ENCODE results near the gene CXCR5.

Gene CXCR5

DNA sequence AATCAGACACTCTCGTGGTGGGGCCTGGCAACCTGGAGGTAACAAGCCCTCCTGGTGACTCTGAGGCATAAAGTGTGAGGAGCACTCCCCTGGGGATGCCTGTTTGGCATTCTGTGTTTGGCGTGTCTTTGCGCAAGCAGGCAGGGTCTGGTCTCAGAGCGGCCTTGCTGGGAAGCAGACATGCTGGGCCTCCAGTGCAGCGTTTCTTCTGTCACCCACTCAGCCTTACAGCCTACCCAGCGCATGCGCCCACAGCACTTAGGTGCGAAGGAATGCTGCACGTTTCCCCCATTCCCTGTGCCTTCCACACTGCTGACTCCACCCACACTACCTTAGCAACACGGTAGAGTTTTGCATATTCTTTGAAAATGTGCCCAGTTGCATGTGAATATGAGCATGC is 7.4 kb upstream of the CXCR5 start:
- DNase-seq (ENCODE audit: low read depth in 1 of 2, low spot score in 1 of 2), result no peak

DNA sequence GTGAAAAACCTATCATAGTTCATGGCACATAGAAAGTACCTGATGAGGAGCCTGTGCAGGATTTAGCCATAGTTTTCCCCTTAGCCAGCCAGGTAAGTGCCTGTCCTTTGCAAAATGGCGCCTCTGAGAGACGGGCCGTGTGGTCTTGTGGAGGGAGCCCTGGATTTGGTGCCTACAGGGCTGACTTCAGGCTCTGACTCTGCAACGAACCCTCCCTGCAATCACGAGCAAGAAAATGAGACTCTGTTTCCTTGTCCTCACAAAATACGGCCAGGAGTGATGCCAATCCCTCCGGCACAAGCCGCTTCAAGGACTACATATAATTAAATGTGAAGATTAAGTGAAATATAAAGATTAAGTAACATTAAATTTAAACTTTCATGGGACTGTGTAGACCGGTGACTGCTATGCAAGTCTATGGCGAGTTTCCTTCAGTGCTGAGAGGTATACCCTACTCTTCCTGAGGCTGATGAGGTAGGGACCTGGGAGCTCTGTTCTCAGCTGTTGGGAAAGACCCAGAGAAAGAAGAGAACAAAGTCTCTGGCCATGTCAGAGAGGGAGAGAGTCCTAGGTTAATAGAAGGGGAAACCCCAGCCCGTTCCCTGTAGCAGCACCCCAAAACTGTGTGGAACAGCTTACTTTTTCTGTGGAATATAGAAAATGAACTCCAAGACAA is 6.1 kb upstream of the CXCR5 start:
- DNase-seq (ENCODE audit: low read depth in 1 of 2, low spot score in 1 of 2), result no peak

DNA sequence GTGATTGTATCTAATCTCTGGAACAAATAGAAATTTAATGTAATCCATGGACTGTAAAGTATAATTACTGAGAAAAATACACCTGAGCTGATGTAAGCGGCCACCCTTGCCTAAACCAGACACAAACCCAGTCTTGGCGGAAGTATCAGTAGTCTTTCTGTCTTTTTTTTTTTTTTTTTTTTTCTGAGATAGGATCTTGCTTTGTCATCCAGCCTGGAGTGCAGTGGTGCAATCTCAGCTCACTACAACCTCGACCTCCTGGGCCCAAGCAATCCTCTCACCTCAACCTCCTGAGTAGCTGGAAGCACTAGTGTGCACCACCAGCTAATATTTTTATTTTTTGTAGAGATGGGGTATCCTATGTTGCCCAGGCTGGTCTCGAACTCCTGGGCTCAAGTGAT is 5.5 kb upstream of the CXCR5 start:
- DNase-seq (ENCODE audit: low read depth in 1 of 2, low spot score in 1 of 2), result no peak

DNA sequence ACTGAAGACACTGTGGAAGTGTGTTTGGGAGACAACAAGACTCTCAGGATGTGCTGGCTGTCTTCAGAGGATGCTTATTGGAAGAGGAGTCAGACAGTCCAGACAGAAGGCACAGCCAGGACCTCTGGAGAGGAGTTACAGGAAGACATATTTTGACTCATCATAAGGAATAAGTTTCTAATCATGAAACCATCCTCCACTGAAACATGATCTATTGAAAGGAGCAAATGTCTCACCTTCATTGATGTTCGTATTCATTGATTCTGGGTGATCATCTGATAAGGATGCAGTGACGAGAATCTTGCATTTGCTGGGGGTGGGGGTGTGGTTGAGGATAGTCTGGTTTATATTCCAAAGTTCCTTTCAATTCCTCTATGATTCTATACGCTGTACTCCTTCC is 2.5 kb upstream of the CXCR5 start:
- no peak for DNase-seq (ENCODE audit: low read depth in 1 of 2, low spot score in 1 of 2)

DNA sequence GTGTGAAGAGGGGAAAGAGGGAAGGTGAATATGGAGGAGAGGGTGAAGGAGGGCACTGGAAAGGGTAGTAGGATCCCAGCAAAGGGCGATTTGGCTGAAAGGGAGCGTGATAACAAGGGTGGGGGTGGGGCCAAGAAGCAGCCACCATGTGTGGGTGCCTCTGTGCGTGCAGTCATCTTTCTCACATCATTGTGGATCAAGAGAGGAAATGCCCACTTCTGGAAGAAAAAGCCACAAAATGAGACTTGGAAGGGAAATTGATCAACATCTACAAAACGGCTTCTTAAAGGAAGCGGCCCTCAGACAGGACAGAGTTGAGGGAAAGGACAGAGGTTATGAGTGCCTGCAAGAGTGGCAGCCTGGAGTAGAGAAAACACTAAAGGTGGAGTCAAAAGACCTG is 1.2 kb upstream of the CXCR5 start:
- DNase-seq (ENCODE audit: low read depth in 1 of 2, low spot score in 1 of 2), result no peak

DNA sequence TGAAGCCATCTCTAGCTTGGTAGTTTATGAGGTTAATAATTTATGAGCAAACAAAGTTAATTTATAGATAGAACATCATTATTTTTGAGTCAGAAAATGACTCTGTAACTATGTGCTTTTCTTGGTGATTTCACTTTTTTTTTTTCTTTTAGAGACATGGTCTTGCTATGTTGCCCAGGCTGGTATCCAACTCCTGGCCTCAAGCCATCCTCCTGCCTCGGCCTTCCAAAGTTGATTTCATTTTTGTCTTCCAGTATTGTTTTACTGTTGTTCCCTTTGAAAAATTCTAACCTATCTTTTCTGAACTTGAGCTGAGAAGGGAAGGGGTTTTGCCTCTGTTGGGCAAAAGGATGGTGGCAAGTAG is 706 bp upstream of the CXCR5 start:
- no peak for DNase-seq (ENCODE audit: low read depth in 1 of 2, low spot score in 1 of 2)

DNA sequence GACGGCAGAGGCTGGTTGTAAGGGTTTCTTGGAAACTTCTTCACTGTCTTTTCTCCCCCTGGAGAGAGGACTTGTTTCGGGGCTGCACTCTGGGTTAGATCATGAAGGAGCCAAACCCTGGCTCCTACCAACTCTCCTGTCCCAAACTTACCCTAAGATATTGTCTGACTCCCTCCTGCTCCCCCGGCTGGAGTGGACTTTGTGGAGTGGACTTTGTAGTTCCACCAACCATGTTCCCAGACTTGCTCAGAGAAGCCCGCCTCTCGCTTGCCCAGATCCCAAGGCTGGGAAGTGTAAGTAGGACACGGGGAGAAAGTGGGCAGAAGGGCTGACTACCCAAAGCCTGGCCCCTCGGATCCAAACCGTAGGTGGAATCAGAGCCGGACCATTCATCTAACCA is 1.2 kb downstream of the CXCR5 start:
- no peak for DNase-seq (ENCODE audit: low read depth in 1 of 2, low spot score in 1 of 2)

DNA sequence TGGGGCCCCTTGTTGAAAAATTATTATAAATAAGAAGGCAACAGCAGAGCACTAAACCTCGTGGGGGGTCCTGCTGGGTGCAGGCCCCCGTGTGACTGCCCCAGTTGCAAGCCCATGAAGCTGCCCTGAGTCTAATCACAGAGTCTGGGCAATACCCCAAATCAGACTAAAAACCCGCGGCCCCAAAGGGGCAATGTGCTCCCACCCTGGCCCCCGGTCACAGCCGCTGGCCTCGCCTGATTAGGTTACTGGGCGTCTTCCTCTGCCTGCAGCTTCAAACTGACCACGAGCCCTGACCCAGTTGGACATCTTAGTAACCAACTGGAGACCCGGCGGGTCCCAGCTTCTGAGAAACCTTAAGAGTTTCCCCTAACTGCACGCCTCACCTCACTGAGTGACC is 1.6 kb downstream of the CXCR5 start:
- DNase-seq (ENCODE audit: low read depth in 1 of 2, low spot score in 1 of 2), result no peak

DNA sequence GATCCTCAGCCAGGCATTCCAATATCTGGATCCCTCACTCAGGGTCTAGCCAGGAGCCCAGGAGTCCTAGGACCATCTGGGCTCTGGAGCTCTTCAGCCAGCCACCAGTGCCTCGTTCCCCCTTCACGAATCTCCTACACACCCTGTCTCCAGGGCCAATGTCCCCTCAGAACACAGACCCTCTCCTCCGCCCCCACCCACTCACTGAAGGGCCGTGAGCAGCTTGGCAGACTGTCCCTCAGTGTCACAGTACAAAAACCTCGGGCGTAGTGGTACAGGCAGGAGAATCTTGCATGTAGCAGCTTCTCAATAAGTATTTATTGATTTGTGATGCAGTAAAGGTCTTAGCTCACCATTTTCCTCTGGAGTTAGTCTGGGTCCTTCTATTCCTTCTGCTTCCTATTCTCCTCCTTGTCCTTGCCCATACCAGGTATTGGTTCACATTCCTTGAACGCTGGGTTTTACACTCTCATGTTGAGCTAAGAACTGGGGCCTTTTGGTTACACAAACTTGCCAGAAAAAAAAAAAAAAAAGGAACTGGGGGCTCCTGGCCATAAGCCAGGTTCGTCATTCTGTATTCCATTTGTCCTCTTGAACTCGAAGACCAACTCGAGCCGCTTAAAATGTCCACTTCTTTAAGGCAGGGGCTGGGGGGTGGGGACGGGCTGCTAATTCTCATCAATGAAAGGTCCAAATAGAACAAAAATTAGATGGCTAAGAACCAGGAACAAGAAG is 2.3 kb downstream of the CXCR5 start:
- DNase-seq (ENCODE audit: low read depth in 1 of 2, low spot score in 1 of 2), result no peak

DNA sequence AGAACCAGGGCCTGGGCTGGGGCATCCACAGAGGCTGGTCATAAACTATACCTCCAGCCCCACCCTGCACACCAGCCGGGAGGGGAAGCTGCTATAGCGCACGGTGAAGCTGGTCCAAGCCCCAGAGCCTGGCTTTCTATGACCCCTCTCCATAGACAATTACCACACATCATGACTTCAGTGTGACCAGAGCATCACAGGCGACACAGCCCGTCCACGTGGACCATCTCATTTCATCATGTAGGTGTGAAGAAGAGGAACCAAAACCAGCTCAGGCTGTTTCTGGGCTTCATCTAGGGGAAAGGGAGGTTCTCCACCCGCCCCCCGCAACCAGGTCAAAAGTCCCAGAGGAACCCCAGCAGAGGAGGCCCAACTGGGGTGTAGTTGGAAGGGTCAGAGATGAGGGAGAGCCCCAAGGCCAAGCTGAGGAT is 3.0 kb downstream of the CXCR5 start:
- DNase-seq (ENCODE audit: low read depth in 1 of 2, low spot score in 1 of 2), result no peak

DNA sequence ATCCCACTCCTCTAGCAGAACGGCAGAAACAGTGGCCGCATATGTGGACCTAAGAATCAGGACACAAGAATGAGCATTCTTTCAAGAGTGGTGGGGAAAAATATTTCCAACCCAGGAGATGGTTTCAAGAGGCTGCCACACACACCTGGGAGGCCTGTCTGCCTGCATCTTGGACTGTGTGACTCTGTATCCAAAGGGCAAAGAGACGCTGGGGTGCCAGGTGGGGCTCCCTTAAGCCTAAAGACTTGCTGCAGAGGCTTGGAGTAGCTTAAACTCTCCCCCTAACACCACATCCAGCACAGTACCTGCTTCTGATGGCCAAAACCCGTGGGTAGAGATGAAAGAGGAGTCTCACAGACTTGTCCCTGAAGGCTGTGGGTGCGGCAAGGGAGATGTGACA is 3.5 kb downstream of the CXCR5 start:
- DNase-seq (ENCODE audit: low read depth in 1 of 2, low spot score in 1 of 2), result no peak

DNA sequence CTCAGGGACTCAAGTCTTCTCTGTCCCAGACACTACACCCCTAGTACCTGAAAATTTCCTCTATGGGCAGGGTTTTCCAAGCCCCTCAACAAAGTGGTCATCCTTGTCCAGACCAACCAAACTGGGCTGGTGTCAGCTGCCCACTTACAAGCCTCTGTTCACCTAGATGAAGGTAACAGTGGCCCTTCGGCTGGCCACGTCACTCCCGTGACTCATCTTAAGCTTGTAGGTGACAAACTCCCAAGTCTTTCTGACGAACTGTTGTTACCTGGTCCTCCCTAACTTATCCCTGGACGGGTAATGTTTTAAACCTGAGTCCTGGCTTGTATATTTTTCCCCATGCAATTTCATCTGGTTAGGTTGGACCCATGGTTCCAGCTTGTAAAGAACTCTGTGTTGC is 4.7 kb downstream of the CXCR5 start:
- no peak for DNase-seq (ENCODE audit: low read depth in 1 of 2, low spot score in 1 of 2)

DNA sequence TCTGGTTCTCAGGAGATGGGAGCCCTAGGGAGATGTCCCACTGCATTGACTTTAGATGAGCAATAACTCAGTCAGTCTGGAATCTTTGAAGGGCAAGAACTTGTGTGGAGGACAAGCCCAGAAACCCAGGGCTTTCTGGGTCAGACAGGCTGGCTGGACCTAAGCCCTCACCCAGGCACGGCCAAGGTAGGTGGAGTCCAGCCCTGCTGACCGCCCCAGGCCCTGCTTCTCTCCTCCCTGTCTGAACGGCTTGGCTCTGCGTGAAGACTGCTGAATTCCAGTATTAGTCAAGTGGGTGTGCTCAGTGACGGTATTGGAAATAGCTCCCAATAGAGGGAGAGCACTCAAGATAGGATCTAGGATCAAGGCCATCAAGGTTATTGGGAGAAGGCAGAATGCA is 6.1 kb downstream of the CXCR5 start:
- DNase-seq (ENCODE audit: low read depth in 1 of 2, low spot score in 1 of 2), result no peak

DNA sequence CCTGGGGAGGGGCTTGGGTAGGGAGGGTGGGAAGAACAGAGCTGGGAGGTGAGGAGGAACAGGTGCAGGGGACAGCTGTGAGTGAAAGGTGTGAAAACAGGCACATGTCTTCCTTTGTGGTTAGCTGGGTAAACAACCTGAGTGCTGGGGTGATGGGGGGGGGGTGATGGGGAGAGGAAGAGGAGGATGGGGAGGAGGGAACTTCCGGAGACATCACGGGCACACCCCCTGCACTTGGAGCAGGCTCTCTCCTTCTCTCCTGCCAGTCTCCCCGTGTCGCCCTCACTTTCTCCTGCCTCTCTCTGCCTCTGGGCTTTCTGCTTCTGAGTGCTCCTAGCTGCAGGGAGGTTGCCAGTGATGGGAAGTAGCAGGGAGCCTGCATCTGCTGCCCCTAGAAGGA is 8.8 kb downstream of the CXCR5 start:
- no peak for DNase-seq (ENCODE audit: low read depth in 1 of 2, low spot score in 1 of 2)

DNA sequence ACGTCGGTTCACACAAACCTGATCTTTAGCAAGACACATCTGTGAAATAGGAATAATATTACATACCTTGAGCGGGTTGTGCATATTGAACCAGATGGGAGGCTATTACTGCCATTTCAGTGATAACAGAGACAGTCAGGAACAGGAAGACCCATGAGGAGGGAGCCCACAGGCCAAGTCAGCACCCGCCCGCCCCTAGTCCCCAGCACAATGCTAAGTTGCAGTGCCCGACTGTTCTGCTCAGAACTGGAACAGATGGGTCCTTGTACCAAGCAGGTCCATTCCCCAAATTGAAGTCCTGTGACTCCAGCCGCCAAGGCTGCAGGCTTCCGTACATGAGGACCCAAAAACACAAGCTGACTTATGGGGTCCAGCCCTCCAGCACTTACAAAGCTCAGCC is 9.3 kb downstream of the CXCR5 start:
- DNase-seq (ENCODE audit: low read depth in 1 of 2, low spot score in 1 of 2), result no peak

DNA sequence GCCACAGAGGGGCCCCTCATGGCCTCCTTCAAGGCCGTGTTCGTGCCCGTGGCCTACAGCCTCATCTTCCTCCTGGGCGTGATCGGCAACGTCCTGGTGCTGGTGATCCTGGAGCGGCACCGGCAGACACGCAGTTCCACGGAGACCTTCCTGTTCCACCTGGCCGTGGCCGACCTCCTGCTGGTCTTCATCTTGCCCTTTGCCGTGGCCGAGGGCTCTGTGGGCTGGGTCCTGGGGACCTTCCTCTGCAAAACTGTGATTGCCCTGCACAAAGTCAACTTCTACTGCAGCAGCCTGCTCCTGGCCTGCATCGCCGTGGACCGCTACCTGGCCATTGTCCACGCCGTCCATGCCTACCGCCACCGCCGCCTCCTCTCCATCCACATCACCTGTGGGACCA is 10.0 kb downstream of the CXCR5 start:
- no peak for DNase-seq (ENCODE audit: low read depth in 1 of 2, low spot score in 1 of 2)

DNA sequence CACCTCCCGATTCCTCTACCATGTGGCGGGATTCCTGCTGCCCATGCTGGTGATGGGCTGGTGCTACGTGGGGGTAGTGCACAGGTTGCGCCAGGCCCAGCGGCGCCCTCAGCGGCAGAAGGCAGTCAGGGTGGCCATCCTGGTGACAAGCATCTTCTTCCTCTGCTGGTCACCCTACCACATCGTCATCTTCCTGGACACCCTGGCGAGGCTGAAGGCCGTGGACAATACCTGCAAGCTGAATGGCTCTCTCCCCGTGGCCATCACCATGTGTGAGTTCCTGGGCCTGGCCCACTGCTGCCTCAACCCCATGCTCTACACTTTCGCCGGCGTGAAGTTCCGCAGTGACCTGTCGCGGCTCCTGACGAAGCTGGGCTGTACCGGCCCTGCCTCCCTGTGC is 10.5 kb downstream of the CXCR5 start:
- DNase-seq (ENCODE audit: low read depth in 1 of 2, low spot score in 1 of 2), result no peak

DNA sequence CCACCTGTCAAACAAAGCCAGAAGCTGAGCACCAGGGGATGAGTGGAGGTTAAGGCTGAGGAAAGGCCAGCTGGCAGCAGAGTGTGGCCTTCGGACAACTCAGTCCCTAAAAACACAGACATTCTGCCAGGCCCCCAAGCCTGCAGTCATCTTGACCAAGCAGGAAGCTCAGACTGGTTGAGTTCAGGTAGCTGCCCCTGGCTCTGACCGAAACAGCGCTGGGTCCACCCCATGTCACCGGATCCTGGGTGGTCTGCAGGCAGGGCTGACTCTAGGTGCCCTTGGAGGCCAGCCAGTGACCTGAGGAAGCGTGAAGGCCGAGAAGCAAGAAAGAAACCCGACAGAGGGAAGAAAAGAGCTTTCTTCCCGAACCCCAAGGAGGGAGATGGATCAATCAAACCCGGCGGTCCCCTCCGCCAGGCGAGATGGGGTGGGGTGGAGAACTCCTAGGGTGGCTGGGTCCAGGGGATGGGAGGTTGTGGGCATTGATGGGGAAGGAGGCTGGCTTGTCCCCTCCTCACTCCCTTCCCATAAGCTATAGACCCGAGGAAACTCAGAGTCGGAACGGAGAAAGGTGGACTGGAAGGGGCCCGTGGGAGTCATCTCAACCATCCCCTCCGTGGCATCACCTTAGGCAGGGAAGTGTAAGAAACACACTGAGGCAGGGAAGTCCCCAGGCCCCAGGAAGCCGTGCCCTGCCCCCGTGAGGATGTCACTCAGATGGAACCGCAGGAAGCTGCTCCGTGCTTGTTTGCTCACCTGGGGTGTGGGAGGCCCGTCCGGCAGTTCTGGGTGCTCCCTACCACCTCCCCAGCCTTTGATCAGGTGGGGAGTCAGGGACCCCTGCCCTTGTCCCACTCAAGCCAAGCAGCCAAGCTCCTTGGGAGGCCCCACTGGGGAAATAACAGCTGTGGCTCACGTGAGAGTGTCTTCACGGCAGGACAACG is 11.7 kb downstream of the CXCR5 start:
- peak; percentile 57 to 59 for DNase-seq (ENCODE audit: low read depth in 1 of 2, low spot score in 1 of 2)

DNA sequence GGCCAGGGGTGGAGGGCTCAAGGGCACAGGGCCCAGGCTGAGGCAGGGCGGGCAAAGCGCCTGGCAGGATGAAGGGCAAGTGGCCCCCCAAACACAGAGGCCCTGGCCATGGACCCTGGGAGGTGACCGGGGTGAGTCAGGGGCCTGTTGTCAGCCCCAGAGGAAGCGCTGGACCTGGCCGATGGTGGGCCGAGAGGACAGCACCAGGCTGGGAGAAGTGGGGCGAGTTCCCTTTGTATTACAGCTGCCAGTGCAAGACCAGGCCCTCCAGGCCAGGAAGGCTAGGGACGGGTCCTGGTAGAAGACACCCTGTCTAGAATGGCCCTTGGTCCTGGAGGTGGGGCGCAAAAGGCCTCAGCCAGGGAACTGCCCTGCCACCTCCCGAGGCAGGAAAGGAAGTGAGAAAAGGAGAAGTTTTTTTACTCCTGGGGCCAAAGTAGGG is 12.8 kb downstream of the CXCR5 start:
- no peak for DNase-seq (ENCODE audit: low read depth in 1 of 2, low spot score in 1 of 2)

DNA sequence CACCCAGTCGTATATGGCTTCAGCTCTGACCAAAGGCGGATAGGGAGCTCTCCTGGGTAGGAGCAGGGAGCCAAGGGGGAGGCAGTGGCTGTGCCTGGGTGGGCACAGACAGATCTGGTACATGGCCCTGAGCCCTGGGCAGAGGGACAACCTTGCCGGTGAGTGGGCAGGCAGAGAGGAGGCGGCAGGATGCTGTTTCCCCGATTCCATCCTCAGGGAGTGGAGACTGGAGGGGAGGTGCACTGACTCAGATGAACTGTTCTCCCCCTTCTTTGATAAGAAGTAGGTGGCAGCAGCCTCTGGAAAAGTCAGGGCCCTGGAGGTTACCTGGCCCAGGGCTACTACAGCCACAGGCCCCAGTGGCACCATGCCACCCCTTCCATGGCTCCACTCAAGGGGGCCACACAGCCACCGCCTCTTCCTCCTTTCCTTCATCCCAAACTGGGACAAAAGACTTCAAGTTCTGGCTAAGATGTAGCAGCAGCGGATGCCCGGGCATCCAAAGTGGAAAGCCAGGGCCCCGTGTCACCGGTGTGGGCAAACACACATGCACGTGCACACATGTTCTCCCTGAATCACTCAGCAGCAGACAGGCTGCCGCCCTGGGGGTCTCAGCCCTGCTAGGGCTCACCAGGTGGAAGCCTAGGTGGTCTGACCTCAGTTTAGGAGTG is 13.4 kb downstream of the CXCR5 start:
- no peak for DNase-seq (ENCODE audit: low read depth in 1 of 2, low spot score in 1 of 2)

DNA sequence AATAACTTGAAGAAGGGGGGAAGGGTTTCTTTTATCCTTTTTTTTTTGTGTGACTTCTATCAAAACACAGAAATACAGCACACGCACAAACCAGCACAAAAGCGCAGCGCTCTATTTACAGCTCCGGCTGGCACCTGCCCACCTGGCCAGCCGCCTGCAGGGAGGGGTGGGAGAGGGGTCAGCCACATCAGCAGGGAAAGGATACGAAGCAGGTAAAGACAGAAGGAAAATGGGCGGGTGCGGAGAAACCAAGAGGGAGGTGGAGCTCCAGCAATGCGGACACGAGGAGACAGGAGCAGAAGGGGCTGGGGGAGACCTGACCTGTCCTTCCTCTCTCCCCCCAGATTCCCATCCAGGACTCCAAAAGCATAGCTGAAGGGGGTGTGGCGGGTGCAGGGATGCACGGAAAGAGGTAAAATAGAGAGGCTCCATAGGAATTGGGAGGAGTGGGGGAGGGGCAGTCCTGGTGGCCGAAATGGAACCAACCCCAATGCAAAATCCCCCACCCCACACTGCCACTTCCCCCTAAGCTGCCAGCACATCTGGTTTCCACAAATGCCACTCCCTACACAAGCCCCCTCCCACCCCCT is 14.1 kb downstream of the CXCR5 start:
- no peak for DNase-seq (ENCODE audit: low read depth in 1 of 2, low spot score in 1 of 2)

All from stimulated activated CD4-positive, alpha-beta T cell treated with anti-CD3 and anti-CD28 coated beads, Interleukin-15, amount 100 ng/mL, for 1 hour (primary cell).